MCF 10A (cell line): ENCODE measurements around the gene CCDC78. TPM values are rescaled to one million over a fixed set of nuclear protein-coding genes. Genes with fewer than 3 reads are reported as not detected.
"Not testable (repeated sequence)": the region's sequence is repeated elsewhere in the genome, so short reads cannot be mapped to it uniquely, and the experiment has no call there.

Source experiments
- BruUV-seq: library from RNA; stranded (reverse); fragments of 400-500 nt; replicated peaks from 2 replicates; lab custom pipeline; 2021; lab: Mats Ljungman, UMichigan
- CTCF ChIA-PET: fragments of 300-600 bp; sonication (Branson Sonifier 250); formaldehyde crosslinking; extraction: SDS; loops from one replicate; lab custom pipeline; 2021; ENCODE audit warnings: antibody characterized with exemption, inconsistent platforms; lab: Yijun Ruan, JAX
- POLR2A ChIA-PET: fragments of 300-600, 350-650 bp; sonication (Branson Sonifier 250); formaldehyde crosslinking; extraction: SDS; loops from one replicate; lab custom pipeline; 2020; ENCODE audit warnings: antibody characterized with exemption, inconsistent platforms; lab: Yijun Ruan, JAX
- DNase-seq: peaks from one replicate; pipeline ENCODE4 v3.0.0-alpha.2; 2018; ENCODE audit not compliant: unreplicated experiment
- H3K27ac Mint-ChIP-seq: one replicate; pipeline ENCODE4 v1.8.0; 2022; ENCODE audit warnings: mild to moderate bottlenecking, low read depth, mixed read lengths; ENCODE audit not compliant: unreplicated experiment
- H3K27me3 Mint-ChIP-seq: one replicate; pipeline ENCODE4 v1.8.0; 2022; ENCODE audit warnings: mixed read lengths; ENCODE audit not compliant: insufficient read depth, unreplicated experiment
- H3K36me3 Mint-ChIP-seq: one replicate; pipeline ENCODE4 v1.8.0; 2022; ENCODE audit warnings: mild to moderate bottlenecking, moderate library complexity, mixed read lengths; ENCODE audit not compliant: insufficient read depth, unreplicated experiment
- H3K4me1 Mint-ChIP-seq: one replicate; pipeline ENCODE4 v1.8.0; 2022; ENCODE audit warnings: mixed read lengths; ENCODE audit not compliant: insufficient read depth, unreplicated experiment
- H3K4me3 Mint-ChIP-seq: one replicate; pipeline ENCODE4 v1.8.0; 2022; ENCODE audit warnings: mild to moderate bottlenecking, moderate library complexity, mixed read lengths; ENCODE audit not compliant: unreplicated experiment
- H3K9me3 Mint-ChIP-seq: one replicate; pipeline ENCODE4 v1.8.0; 2022; ENCODE audit warnings: mixed read lengths; ENCODE audit not compliant: unreplicated experiment
- CTCF ChIP-seq: fragments of 200-600 bp; IDR thresholded peaks from one replicate; pipeline ENCODE4 v1.8.0; 2022; ENCODE audit warnings: antibody characterized with exemption, mild to moderate bottlenecking; ENCODE audit not compliant: unreplicated experiment
- intact Hi-C: fragments of 100-400 bp; cut with micrococcal nuclease; formaldehyde crosslinking; loops from 2 replicates; pipeline ENCODE4 v1.14.1; 2022
- total RNA-seq: library from RNA; stranded (reverse); gene quantifications from 2 replicates; pipeline ENCODE4 v1.2.3, GENCODE V29; 2022

Gene CCDC78
- total RNA-seq, 1 experiment from 2014 or later = 6.0 TPM

- Mint-ChIP-seq H3K27me3 (no peaks in the 10 kb centered on the region), H3K36me3 (no peaks in the 10 kb centered on the region), H3K27ac (peak overlapping the region; percentile 61), H3K4me1 (peaks cover 10% of the 10 kb centered on the region), H3K4me3 (peak overlapping the region; percentile 60), H3K9me3 (no peaks in the 10 kb centered on the region)
- DNase-seq = no peak
- POLR2A ChIA-PET = interaction anchor here (1.1 to 3.9 kb wide), 10 partner anchors 10 to 123 kb away, joined by 3 to 26 read pairs (median 9); partner anchors contain the start of genes ANTKMT, CHTF18, CIAO3 and METTL26
- intact Hi-C loops = no loop called here
- CTCF ChIA-PET = interaction anchor here (0.6 to 2.9 kb wide), 5 partner anchors 14 to 298 kb away, joined by 3 to 11 read pairs (median 7); partner anchors contain the start of gene CIAO3
- no peak for TF ChIP-seq CTCF
- BruUV-seq = no TSS peak
Observed at GRCh38 chr16:760065-760464, 33.8 kb upstream of the CCDC78 start.

- POLR2A ChIA-PET = interaction anchor here (1.1 to 3.9 kb wide), 6 partner anchors 10 to 52 kb away, joined by 3 to 26 read pairs (median 9); partner anchors contain the start of genes ANTKMT, CHTF18 and RPUSD1
- BruUV-seq = no TSS peak
- Mint-ChIP-seq H3K4me3 (no peak overlapping the region), H3K27ac (peak overlapping the region; percentile 61), H3K9me3 (no peaks in the 10 kb centered on the region), H3K4me1 (peaks cover 10% of the 10 kb centered on the region), H3K27me3 (no peaks in the 10 kb centered on the region), H3K36me3 (no peaks in the 10 kb centered on the region)
- CTCF ChIA-PET = interaction anchor here (0.6 to 2.9 kb wide), 5 partner anchors 14 to 298 kb away, joined by 3 to 11 read pairs (median 7); partner anchors contain the start of gene CIAO3
- DNase-seq = no peak
- no peak for TF ChIP-seq CTCF
- intact Hi-C loops = no loop called here
Observed at GRCh38 chr16:759110-759910, 33.1 kb upstream of the CCDC78 start.

- intact Hi-C loops = no loop called here
- Mint-ChIP-seq H3K4me1 (peaks cover 7% of the 10 kb centered on the region), H3K36me3 (no peaks in the 10 kb centered on the region), H3K9me3 (no peaks in the 10 kb centered on the region), H3K27ac (no peak overlapping the region), H3K27me3 (no peaks in the 10 kb centered on the region), H3K4me3 (no peak overlapping the region)
- POLR2A ChIA-PET = interaction anchor here (1.0 to 1.7 kb wide), 2 partner anchors 16 to 27 kb away, joined by 4 to 5 read pairs; partner anchors contain the start of gene CIAO3
- CTCF ChIA-PET = interaction anchor here (0.7 to 2.5 kb wide), 7 partner anchors 10 to 301 kb away, joined by 3 to 13 read pairs (median 3); partner anchors contain the start of gene CIAO3
- TF ChIP-seq CTCF = no peak
- BruUV-seq = no TSS peak
- no peak for DNase-seq
Observed at GRCh38 chr16:756428-756827, 30.2 kb upstream of the CCDC78 start.

- no peak for TF ChIP-seq CTCF
- ChIA-PET CTCF (interaction anchor here (0.6 kb wide), 3 partner anchors 8 to 30 kb away, joined by 3 to 4 read pairs (median 3); no protein-coding TSS in a partner anchor), POLR2A (interaction anchor here (1.7 kb wide), 1 partner anchor 14 kb away, joined by 6 read pairs; the partner anchor contains the start of gene CIAO3)
- Mint-ChIP-seq H3K4me3 (no peak overlapping the region), H3K27ac (no peak overlapping the region), H3K9me3 (no peaks in the 10 kb centered on the region), H3K27me3 (no peaks in the 10 kb centered on the region), H3K36me3 (no peaks in the 10 kb centered on the region), H3K4me1 (no peaks in the 10 kb centered on the region)
- BruUV-seq = no TSS peak
- DNase-seq = no peak
- intact Hi-C loops = no loop called here
Observed at GRCh38 chr16:754656-755055, 28.4 kb upstream of the CCDC78 start.

GRCh38 chr16:754121-754607 is 27.9 kb upstream of the CCDC78 start:
- H3K9me3 Mint-ChIP-seq, H3K4me3 Mint-ChIP-seq, H3K4me1 Mint-ChIP-seq, H3K27ac Mint-ChIP-seq, BruUV-seq, DNase-seq, H3K27me3 Mint-ChIP-seq, H3K36me3 Mint-ChIP-seq, intact Hi-C loops: not testable (repeated sequence)
- ChIA-PET CTCF (interaction anchor here (0.6 to 0.7 kb wide), 3 partner anchors 14 to 42 kb away, joined by 3 to 4 read pairs (median 3); no protein-coding TSS in a partner anchor), POLR2A (interaction anchor here (1.7 kb wide), 1 partner anchor 13 kb away, joined by 6 read pairs; the partner anchor contains the start of gene CIAO3)
